GM23248 (cell line): ENCODE results near the gene FAM136A.

Experiments
- EZH2 ChIP-seq: fragments of 200-600 bp; sonication (generic); IDR thresholded peaks from 2 replicates; pipeline ENCODE4 v1.6.1; 2018; ENCODE audit warnings: antibody characterized with exemption, mild to moderate bottlenecking; ENCODE audit not compliant: insufficient read depth, poor library complexity, severe bottlenecking
- EZH2phosphoT487 ChIP-seq: fragments of 200-600 bp; sonication (generic); IDR thresholded peaks from 2 replicates; pipeline ENCODE4 v1.6.1; 2018; ENCODE audit warnings: antibody characterized with exemption, moderate library complexity, mild to moderate bottlenecking, low read depth; ENCODE audit not compliant: insufficient read depth

DNA sequence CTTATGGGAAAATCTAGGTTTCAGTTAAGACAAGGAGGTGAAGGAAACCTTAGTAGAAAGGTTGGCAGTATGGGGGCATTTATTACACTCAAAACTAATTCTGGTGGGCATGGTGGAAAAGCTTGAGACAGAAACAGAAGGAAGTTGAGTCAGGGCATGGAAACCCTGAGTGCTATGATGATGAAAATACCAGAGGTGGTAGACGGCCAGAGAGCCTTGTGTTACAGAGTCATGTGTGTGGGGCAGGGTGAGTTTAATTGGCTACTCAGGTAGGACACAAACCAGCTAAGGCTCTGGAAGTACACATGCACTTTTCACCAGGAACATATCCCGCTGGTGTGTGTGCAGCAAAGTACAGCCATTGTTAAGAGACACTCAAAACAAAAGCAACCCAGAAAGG, 20.7 kb upstream of the FAM136A start:
- TF ChIP-seq EZH2phosphoT487, result no peak
- no peak for TF ChIP-seq EZH2
